GM21447 (cell line): ENCODE results near the gene STRA8.

ENCODE experiments used
- ATAC-seq: cut with Tn5 transposase; IDR thresholded peaks from one replicate; pipeline ENCODE4 v1.9.1; 2021; ENCODE audit not compliant: unreplicated experiment

STRA8 gene

DNA sequence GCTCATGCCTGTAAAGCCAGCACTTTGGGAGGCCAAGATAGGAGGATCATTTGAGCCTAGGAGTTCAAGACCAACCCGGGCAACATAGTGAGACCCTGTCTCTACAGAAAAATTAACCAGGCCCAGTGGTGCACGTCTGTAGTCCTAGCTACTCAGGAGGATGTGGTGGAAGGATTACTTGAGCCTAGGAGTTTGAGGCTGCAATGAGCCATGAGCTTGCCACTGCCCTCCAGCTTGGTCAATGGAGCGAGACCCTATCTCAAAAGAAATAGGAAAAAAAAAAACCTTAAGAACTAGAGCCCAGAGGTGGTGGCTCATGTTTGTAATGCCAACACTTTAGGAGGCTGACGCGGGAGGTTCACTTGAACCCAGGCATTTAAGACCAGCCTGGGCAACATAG is 2.2 kb downstream of the STRA8 start:
- ATAC-seq = no peak

DNA sequence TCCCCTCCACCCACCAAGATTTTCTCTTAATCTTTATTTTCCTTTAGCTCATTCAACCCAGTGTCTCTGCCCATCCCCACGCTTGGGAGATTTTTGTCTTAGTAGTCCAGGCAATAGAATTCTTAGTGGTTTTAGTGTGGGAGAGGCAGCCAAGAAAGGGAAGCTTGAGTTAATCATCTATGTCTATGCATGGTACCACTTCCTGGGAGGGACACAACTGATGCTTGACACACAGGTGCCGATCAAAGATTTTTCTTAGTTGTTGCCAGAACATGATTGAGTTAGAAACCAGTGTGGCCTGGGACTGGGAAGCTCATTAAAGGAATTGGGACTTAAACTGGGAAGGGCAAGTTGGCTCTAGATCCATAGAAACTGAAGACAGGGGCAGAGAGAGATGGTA is 3.1 kb downstream of the STRA8 start:
- peak; percentile 92 for ATAC-seq

DNA sequence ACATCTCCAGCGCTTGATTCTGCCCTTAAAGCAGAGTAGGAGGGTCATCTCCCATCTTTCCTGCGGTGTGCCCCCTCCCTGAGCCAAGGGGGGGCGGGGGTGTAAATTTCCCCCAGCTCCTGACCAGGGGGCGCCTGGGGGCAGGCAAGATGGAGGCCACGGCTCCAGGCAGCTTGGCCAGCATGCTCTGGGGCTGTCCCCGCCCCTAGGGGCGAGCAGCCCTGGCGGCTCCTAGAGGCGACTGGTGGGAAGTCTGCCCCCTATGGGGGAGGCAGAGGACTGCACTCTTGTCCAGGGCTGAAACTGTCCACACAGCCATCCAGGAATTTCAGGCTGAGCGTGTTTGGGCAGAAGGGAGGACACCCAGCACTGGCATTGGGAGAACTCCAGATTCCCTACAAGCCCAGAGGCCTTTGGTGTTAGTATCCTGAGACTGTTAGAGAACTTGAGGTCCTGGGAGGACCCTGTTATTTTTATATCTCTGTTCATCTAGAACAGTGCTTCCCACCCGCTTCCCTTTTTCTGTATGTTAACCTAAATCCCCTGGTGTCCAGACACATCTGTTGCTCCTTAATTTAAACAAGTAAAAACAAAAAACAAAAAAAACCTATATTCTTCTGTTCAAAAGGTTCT is 4.6 kb downstream of the STRA8 start:
- ATAC-seq = no peak

DNA sequence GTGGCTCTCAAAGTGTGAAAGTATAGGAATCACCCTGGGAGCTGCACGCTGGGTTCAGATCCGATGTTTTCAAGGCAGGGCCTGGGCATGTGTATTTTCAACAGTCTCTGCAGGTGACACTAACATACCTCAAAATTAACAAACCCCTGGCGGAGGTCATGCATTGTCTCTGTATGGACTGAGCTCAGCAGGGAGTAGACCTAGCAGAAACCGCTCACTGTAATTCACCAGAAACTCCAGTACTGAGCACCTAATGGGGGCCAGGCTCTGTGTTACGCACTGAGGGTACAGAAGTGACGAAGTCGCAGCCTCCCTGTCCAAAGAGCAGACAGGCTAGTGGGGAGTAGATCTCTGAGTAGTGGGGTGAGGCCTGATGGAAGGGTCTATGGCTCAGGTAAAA is 5.6 kb downstream of the STRA8 start:
- ATAC-seq = no peak

DNA sequence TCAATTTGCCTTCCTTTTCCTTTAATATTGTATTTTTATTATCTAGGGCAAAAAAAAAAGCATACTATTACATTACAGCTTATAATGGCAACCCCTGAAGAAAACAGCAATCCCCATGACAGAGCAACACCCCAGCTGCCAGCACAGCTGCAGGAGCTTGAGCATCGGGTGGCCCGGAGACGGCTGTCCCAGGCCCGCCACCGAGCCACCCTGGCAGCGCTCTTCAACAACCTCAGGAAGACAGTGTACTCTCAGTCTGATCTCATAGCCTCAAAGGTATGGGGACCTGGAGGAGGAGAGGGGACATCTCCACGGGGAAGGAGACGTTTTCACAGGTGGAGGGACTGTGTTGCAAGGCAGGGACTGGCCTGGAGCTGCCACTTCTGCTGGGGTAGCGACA is 6.8 kb downstream of the STRA8 start:
- no peak for ATAC-seq

DNA sequence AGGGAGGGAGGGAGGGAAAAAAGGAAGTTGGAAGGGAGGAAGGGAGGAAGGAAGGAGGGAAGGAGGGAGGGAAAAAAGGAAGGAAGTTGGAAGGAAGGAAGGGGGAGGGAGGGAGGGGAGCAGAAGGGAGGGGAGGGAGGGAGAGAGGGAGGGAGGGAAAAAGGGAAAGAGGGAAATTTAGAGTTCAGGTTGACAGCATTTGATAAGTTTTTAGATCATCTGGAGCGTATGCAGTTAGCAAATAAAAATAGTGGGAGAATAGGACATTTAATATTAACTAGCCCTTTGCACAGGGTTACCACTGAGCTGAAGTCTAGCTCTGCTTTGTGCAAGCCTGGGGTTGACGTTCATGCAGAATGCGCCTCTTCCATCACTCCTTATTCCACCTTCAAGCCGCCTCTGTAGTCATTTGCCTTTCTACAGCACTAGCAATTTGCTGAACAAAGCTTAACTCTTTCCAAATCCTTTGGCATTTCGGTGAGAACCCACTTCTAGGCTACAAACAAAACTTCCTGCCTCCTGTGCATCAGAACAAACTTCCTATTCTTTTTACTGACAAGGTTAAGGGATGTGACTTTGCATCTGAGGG is 8.6 kb downstream of the STRA8 start:
- no peak for ATAC-seq

DNA sequence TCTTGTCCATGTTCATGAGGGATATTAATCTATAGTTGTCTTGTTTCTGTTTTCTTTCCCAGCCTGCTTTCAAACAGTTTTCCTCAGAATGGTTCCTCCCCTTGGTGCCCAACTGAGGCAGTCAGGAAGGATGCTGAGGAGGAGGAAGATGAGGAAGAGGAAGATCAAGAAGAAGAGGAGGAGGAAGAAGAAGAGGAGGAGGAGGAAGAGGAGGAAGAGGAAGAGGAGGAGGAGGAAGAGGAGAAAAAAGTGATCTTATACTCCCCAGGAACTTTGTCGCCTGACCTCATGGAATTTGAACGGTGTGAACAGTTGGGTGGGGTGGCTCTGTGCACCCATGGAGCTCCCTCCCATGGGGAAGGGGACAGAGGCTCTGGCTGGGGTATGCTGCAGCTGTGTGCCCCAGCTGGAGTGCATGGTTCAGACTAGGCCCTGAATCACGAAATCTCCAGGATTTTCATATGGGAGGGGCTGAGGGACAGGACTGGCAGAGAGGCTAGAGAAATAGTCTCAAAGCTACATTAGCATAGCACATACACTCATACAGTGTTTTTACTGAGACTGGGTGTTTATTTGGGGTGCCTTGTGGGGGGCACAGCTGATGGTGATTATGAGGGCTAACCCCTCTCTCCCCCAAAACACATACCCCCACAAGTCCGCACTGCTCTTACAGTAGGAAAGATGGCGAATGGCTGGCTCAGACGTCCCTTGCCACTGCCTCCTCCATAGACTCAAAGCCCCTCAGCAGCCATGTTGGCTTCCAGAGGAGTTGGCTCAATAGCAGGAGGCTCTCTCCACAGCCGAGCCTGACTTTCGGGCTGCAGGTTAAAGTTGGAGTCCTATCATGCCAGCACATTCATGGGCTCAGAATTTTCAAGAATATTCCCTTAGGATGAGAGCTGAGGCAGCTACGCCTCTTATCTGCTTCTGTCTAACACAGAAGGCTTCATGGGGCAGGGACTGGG is 11.9 kb downstream of the STRA8 start:
- no peak for ATAC-seq

DNA sequence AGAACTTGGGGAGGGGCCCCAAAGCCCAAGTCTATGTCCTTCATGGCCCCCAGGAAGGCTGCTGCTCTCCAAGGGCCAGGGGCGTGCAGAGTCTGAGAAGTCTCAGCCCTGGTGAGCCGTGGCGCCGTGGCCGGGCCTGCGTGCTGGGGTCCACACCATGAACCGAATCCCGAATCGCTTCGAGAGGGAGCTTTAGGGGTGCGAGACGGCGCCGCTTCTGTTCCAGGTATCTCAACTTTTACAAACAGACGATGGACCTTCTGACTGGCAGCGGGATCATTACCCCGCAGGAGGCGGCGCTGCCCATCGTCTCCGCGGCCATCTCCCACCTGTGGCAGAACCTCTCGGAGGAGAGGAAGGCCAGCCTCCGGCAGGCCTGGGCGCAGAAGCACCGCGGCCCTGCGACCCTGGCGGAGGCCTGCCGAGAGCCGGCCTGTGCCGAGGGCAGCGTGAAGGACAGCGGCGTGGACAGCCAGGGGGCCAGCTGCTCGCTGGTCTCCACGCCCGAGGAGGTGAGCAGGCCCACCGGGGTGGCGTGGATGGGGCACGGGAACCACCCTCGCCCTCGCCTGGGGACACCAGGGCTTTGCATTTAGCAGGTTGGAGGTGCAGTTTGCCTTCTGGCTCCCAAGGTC is 12.7 kb downstream of the STRA8 start:
- ATAC-seq = no peak

DNA sequence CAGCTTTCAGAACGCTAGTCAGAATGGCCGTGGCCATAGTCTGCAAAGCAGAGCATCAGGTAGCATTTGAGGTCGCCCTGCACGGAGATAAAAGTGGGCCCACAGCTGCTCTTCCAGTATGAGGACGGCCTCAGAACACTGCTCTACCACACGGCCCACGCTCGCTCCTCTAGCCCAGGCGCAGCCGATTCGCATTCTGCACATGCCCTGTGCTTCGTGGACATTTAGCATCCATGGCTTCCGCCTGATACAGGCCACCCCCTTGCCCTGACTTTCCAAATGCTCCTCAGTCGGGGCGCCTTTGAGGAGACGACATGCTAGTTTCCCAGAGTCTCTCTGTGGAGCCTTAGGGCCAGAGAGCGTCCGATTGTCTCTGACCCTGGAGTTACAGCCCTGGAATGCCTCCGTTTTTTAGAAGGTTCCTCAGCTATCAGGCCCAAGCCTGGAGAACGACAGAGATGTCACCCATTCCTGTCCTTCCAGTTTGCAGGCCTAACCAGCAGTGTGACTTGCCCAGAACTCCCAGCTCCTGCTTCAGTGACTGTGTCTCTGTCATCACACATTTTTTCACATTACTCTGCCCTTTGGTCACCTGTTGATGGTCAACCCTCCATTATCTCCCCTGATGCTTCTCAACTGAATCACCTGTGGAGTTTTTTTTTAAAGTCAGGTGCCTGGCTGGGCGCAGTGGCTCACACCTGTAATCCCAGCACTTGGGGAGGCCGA is 14.3 kb downstream of the STRA8 start:
- no peak for ATAC-seq

DNA sequence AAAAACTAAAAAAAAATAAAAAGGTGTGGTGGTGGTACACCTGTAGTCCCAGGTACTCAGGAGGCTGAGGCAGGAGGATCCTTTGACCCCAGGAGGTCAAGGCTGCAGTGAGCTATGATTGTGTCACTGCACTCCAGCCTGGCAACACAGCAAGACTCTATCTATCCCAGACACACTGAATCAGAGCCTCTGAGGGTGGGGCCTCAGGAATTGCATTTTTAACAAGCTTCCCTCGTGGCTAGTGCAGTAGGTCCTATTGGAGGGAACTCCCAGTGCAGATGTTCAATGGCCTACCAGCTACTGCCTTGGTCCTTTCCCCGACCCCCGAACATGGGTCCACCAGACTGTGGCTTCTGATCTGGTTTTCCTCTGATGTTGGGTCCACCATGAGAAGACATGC is 14.9 kb downstream of the STRA8 start:
- ATAC-seq = no peak

DNA sequence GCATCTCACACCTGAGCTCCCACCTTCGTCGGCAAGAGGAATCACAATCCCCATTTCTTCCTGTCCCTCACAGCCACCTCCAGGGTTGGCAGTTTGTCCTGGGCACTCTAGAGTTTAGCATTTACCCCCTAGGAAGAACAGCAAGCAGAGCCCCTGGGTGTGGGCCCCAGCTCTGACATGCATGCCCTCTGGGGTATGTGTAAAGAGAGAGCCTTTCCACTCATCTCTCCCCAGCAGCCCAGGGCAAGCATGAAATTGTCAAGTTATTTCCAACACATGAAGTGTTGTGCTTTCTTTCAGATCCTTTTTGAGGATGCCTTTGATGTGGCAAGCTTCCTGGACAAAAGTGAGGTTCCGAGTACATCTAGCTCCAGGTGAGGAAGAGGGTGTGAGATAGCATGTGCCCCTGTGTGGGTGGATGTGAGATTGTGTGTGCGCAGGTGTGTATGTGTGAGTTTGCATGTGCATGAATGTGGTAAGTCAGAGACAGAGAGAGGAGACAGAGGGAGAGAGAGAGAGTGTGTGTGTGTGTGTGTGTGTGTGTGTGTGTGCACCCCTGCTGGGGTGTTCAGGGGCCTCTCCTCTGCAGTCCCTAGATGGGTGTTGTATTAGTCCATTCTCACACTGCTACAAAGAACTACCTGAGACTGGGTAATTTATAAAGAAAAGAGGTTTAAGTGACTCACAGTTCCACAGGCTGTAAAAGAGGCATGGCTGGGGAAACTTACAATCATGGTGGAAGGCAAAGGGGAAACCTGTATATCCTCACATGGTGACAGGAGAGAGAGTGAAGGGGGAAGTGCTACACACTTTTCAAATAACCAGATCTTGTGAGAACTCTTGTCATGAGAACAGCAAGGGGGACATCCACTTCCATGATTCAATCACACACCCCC is 18.1 kb downstream of the STRA8 start:
- peak; percentile 45 for ATAC-seq

DNA sequence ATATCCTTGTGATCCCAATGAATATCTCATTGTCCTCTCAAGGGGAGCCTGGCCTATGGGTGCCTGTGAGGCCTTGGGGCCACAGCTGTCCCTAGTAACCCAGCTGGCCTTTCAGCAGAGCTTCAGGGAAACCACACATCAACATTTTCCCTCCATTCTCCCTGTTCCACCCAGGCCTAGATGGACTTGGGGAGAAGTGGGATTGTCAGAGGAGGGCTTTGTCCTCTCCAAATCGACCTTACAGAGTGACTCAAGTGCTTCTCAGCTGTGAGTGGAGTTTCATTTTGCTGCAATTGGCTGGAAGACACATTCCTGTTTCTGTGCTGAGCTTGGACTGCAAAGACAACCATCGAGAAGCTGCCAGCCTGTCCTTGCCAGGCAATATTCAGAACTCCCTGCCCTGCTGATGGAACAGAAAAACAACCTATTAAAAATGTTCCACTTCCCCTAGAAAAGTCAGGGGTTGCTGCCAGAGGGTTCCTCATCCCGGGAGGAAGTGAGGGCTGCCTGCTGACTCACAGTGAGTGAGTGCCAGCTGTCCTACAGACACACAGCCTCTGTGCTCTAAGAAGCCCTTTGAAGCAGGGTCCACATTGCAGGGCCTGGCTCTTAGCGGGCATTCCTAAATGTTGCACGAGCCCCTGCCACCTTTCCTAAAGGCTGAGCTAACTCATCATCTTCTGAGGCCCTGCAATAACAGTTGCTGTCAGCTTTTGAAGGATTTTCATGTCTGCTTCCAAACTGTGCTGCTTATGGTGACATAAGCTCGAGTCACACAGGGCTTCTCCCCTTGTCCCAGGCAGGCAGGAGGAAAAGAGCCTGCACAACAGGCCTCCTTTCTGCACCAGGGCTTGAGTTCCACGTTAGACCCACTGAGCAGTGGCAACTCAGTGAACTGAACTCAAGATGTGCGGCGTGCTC is 20.5 kb downstream of the STRA8 start:
- peak; percentile 46 for ATAC-seq

DNA sequence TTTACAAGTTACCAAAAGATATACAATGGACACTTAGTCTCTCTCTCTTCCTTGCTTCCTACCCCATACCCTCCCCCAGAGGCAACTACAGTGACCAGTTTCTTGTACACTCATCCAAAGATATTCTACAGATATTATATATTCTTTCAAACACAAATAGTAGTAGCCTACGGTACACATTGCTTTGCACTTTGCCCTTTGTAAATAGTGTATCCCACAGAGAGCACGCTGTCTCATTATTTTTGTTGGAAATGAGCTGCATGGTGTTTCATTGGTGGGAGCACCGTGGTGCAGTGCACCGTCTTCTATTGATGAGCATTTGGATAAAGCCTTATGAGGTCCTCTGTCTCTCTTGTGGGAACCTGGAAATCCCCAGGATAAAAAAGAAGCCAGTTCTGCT is 24.2 kb downstream of the STRA8 start:
- no peak for ATAC-seq

DNA sequence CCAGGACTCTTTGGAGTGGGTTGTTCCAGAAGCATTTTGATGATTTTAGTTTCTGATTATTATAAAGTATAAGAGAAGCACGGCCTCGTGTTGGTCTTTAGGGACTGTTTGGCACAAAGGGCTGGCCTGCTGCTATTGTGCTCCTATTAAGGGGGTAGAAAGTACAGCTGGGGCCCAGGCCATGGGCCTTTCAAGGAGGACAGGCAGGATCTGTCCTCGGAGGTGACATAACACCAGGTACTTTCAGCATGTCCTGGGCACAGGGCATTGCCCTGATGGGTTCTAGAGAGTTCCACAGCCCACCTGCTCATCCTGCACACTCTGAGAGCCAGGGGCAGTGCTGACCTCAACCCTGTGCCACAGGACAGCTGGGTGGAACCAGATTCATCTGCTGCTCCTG is 24.9 kb downstream of the STRA8 start:
- no peak for ATAC-seq

DNA sequence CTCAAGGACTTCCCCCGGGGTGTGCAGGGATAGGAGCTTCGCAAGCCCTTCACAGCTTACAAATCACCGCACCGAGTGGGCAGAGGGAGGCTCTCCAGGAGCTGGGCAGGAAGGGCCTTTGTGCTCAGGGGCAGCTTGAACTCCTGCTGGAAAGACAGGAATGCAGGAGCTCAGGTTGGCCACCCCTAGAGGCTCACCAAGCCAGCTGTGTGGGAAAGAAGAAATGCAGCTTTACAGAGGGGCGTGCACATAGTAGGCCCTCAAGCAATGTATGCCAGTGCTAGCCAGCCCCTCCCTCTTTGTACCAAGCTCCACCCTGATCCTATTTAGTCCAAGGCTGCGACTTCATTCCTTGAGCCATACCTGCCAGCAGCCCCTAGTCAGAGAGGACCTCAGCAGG is 26.1 kb downstream of the STRA8 start:
- no peak for ATAC-seq

DNA sequence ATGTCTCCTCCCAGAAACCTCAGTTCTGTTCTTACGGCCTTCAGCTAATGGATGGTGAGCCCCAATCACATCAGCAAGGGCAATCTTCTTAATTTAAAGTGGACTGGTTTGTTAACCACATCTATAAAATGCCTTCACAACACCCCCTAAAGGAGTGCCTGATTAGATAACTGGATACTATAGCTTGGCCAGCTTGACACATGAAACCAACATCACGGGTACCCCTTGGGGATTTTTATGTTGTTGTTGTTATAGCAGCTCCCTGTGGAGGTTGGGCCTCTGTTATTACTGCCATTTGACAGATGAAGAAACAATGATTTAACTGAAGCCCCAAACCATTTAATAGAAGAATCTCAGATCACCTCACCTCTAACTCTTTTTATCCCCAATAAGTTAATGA is 26.8 kb downstream of the STRA8 start:
- ATAC-seq = no peak

DNA sequence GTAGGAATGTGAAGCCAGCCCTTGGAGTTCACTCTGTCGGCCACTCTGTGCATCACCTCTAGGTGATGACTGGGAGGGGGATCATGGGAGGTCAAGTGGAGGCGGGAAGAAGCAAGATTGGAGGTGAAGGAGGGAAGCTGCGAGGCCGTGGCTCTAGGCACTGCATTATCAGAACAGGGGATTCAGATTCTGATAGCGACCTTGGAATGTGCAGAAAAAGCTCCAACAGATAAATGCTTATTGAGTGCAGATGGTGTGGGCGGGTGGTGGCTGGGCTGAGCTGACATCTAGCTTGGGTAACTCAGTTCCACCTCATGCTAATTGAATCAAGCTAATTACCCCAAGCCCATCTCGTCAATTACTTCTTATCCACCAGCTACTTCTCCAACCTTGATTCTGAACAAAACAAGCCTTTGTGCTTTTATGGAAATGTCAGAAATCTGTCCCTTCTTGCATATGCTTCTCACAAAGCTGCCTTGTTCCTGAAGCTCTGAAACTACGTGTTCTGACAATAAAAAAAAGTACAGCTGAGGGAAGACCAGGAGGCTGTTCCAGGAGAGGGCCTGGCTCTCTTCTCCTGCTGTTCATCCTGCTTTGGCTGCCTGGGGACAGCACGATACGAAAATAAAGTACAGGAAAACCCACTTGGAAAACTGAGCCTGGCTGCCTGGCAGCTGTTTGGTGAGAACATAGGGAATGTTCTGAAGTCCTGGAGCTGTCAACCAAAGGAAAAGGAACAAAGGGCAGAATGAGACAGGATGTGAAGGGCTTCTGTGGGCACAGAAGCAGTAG is 27.5 kb downstream of the STRA8 start:
- ATAC-seq = no peak
